ENCODE results near the gene EYA2. TPM values are rescaled to one million over a fixed set of nuclear protein-coding genes. Genes with fewer than 3 reads are reported as not detected.

Gene EYA2
- polyA plus RNA-seq, 3 donors: 0.04 to 0.16 TPM; not detected in 1

- no peak overlapping the region for H2AFZ ChIP-seq (ENCODE audit: insufficient read depth, low read depth, low read length, poor library complexity, severe bottlenecking)
- peaks cover 14 to 28% (median 15%) of the 10 kb centered on the region in 3 donors for H3K27me3 Mint-ChIP-seq (ENCODE audit: low read depth in 3 of 3)
- no peaks in the 10 kb centered on the region for H3K27me3 ChIP-seq (ENCODE audit: control insufficient read depth in 2 of 2, insufficient read depth in 2 of 2, low read length in 2 of 2)
- no peak for TF ChIP-seq CTCF (IDR thresholded peaks at IDR 0.05)
- H3K36me3 Mint-ChIP-seq: no peaks in the 10 kb centered on the region
- no peaks in the 10 kb centered on the region for H3K36me3 ChIP-seq (replicated peaks in 1 of 2; ENCODE audit: control insufficient read depth in 1 of 2, insufficient read depth in 2 of 2, low read length in 2 of 2)
- no peaks in the 10 kb centered on the region for H3K4me1 ChIP-seq (ENCODE audit: control insufficient read depth in 1 of 2, insufficient read depth in 2 of 2, low read length in 2 of 2)
- no peak overlapping the region for H3K27ac ChIP-seq (ENCODE audit: low read depth in 1 of 2, low read length in 2 of 2)
- peaks cover 0 to 2% (median 0%) of the 10 kb centered on the region in 7 donors for H3K9me3 Mint-ChIP-seq
- no peaks in the 10 kb centered on the region for H4K20me1 ChIP-seq (ENCODE audit: insufficient read depth, low read length)
- no peak overlapping the region for H3K4me3 Mint-ChIP-seq
- no peak overlapping the region for H3K4me2 ChIP-seq (replicated peaks; ENCODE audit: extremely low read depth, low read length, poor library complexity, severe bottlenecking)
- H3K4me3 ChIP-seq (replicated peaks in 1 of 3; ENCODE audit: low read depth in 2 of 3, low read length in 3 of 3): no peak overlapping the region
- H3K4me1 Mint-ChIP-seq: no peaks in the 10 kb centered on the region
- no peak for DNase-seq
- H3K9me3 ChIP-seq (replicated peaks in 1 of 2; ENCODE audit: control insufficient read depth in 1 of 2, insufficient read depth in 1 of 2, low read length in 2 of 2): no peaks in the 10 kb centered on the region
- WGBS (ENCODE audit: insufficient coverage): 94% methylated on average over 7 of the region's 9 CpGs
- intact Hi-C loops (cut with micrococcal nuclease): no loop called here
- H3K27ac Mint-ChIP-seq: no peak overlapping the region
- no peaks in the 10 kb centered on the region for H3K79me2 ChIP-seq (ENCODE audit: insufficient read depth, low read length)
- H3K9ac ChIP-seq (ENCODE audit: insufficient read depth, low read length, poor library complexity, severe bottlenecking): no peak overlapping the region
These were observed 273.2 kb downstream of the EYA2 start for GRCh38 chr20:47167846-47168245.

- Mint-ChIP-seq H3K4me3 (no peak overlapping the region), H3K9me3 (peaks cover 0 to 2% (median 0%) of the 10 kb centered on the region in 7 donors), H3K27me3 (ENCODE audit: low read depth in 3 of 3) (peaks cover 14 to 43% (median 19%) of the 10 kb centered on the region in 3 donors), H3K27ac (no peak overlapping the region), H3K36me3 (no peaks in the 10 kb centered on the region), H3K4me1 (no peaks in the 10 kb centered on the region)
- intact Hi-C loops (cut with micrococcal nuclease): loop anchor here in 1 of 2 donors (10.0 kb wide), 1 partner anchor 418 kb away; no protein-coding TSS in a partner anchor
- no peak for TF ChIP-seq CTCF (IDR thresholded peaks at IDR 0.05)
- Histone ChIP-seq H3K27ac (ENCODE audit: low read depth in 1 of 2, low read length in 2 of 2) (no peak overlapping the region), H3K9me3 (replicated peaks in 1 of 2; ENCODE audit: control insufficient read depth in 1 of 2, insufficient read depth in 1 of 2, low read length in 2 of 2) (no peaks in the 10 kb centered on the region), H2AFZ (ENCODE audit: insufficient read depth, low read depth, low read length, poor library complexity, severe bottlenecking) (no peak overlapping the region), H3K79me2 (ENCODE audit: insufficient read depth, low read length) (no peaks in the 10 kb centered on the region), H3K4me1 (ENCODE audit: control insufficient read depth in 1 of 2, insufficient read depth in 2 of 2, low read length in 2 of 2) (no peaks in the 10 kb centered on the region), H3K9ac (ENCODE audit: insufficient read depth, low read length, poor library complexity, severe bottlenecking) (no peak overlapping the region), H3K4me3 (replicated peaks in 1 of 3; ENCODE audit: low read depth in 2 of 3, low read length in 3 of 3) (no peak overlapping the region), H3K27me3 (ENCODE audit: control insufficient read depth in 2 of 2, insufficient read depth in 2 of 2, low read length in 2 of 2) (no peaks in the 10 kb centered on the region), H3K4me2 (replicated peaks; ENCODE audit: extremely low read depth, low read length, poor library complexity, severe bottlenecking) (no peak overlapping the region), H3K36me3 (replicated peaks in 1 of 2; ENCODE audit: control insufficient read depth in 1 of 2, insufficient read depth in 2 of 2, low read length in 2 of 2) (no peaks in the 10 kb centered on the region), H4K20me1 (ENCODE audit: insufficient read depth, low read length) (no peaks in the 10 kb centered on the region)
- WGBS (ENCODE audit: insufficient coverage): 80% methylated on average over 13 of the region's 16 CpGs
- DNase-seq: no peak
These were observed 277.9 kb downstream of the EYA2 start for GRCh38 chr20:47172579-47172978.

All from CD14-positive monocyte (primary cell).